GM12873 (cell line): ENCODE results near the gene SOX6.

Source experiments
- TF ChIP-seq, protein P1 (sequence below): IDR thresholded peaks from 2 replicates; pipeline ENCODE4 v1.5.1; 2012; ENCODE audit warnings: low read depth, mild to moderate bottlenecking, moderate library complexity, low read length, control low read depth; ENCODE audit not compliant: insufficient read depth; ENCODE audit errors: missing control alignments

SOX6 gene

DNA sequence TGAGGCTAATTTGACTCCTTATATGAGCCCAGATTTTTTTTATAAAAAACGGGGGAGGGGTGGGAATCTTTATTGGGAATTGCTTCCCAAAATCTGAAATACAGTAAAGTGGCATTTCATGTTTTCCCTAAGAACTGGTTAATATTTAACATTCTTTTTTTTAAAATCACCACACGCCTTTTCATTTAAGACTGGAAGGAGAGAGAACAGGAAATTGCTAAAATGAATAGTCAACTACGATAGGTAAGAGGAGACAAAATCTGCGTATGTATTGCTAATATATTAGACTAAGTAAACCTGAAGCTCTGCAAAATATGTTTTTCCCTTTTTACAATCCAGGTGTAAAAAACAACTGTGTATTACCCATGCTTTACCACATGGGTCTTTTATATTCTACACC is 57.0 kb downstream of the SOX6 start:
- TF ChIP-seq, protein P1, sequence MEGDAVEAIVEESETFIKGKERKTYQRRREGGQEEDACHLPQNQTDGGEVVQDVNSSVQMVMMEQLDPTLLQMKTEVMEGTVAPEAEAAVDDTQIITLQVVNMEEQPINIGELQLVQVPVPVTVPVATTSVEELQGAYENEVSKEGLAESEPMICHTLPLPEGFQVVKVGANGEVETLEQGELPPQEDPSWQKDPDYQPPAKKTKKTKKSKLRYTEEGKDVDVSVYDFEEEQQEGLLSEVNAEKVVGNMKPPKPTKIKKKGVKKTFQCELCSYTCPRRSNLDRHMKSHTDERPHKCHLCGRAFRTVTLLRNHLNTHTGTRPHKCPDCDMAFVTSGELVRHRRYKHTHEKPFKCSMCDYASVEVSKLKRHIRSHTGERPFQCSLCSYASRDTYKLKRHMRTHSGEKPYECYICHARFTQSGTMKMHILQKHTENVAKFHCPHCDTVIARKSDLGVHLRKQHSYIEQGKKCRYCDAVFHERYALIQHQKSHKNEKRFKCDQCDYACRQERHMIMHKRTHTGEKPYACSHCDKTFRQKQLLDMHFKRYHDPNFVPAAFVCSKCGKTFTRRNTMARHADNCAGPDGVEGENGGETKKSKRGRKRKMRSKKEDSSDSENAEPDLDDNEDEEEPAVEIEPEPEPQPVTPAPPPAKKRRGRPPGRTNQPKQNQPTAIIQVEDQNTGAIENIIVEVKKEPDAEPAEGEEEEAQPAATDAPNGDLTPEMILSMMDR: no peak

DNA sequence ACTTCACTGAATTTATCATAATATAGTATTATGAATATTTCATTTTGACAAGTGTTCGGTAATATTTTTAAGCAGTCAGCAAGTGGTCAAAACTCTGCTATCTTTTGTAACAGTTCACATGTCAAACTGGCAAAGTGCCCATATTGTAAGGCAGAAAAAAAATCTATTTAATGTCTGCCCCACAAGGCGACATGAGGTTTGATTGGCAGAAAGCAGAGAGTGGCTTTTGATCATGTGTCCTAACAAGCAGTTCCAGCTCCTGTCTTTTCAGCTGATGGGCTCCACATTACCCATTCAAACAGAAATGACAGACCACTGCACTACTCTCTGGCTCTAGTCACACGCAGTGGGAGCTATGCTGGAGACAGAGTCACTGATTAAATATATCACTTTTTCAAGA is 59.0 kb downstream of the SOX6 start:
- TF ChIP-seq, protein P1: no peak

DNA sequence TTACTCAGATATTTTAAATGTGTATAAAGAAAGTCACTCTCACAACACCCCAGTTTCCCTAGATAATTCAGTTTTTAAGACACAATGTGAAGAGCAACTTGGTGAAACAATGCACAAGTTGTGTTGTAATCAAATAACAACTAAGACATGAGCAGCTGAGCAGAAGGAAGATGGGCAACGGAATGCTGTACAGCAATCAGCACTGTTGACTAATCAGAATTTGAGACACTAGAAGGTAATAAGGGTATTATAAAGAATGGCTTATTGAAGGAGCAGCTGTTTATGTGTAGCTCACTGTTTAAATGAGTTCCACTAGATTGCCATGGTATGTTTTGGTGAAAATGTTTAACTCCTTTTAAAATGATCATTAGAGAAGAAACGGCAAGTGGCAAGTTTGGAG is 60.1 kb downstream of the SOX6 start:
- TF ChIP-seq, protein P1: no peak

DNA sequence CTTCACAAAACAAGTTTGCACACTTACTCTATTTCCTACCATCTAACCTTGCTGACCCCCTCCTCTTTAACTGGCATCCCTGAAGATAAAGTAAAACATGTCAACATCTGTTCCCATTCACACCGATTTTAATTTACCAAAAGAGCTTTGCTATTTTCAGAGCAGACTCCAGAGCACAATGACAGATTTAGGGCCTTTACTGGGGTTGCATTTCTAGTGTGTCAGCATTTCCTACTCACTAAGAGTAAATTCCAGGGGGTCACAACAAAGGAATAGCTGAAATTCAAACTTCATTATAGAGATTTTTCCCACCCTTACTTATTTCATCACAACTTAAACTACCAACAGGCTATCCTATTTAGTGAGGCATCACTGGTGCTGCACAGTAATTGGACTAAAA is 60.8 kb downstream of the SOX6 start:
- TF ChIP-seq, protein P1: no peak

DNA sequence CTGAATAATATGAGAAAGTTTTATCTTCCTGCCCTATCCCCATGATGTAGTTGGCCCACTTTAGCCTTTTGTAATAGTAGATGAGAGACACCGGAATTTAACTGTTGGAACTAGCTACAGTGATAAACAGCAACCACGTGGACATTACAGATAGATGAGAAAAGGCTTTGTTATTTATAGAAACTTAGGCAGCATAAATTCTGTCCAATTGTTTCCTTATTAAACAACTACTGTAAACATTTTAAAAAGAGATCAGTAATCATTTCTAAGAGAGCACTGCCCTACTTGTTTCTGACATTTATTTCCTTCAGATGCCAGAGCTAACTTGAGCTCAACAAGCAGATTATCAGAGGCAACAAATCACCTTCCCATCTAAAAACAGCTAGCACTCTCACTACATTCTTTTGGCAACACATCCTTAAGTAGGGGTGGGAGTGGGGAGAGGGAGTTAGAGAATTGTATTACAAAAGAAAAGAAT is 63.1 kb downstream of the SOX6 start:
- TF ChIP-seq, protein P1: no peak

DNA sequence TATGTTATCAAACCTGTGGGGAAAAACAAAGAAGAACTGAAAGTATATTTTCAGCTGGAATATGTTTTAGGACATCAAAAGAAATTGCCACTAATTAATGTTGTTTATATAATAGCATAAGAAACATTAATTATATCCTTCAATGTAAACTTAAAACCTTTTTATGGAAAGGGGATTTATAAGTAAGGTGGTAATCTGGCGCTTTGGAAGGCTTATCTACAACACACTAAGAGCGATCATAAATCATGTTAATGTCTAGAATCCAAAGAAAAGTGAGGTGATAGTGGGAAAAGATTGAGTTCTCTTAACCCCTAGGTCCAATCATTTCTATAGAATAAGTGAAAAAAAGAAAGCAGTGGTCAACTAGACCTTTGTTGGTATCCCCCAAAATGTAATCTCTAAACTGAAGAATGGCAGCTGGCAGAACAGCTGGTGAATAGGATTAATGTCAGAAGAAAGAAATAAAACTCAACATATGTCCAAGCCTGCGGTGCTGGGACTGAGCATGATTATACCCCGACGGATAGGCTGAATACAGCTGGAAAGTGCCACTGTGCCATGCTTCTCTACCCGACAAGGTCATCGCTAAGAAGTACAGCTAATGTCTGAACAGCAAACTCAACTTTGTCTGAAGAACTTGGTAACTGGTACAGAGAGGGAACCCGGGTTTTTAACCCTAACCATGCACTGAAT is 64.0 kb downstream of the SOX6 start:
- TF ChIP-seq, protein P1: no peak

DNA sequence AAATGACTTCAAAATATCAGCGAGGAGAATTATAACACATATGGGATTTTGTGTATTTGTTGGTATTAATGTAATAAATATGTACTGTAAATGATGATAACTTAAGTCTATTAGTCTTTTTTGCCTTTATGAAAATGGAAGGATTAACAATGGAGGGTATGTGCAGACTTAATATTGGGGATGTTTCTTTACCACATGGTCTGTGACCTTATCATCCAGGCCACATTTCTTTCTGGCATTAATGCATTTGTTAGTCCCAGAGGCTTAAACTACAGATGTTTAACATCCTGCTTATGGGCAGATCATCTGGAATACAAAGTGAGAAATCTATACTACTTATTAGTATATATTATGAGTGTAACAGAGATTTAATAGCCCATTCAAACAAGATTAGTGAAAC is 64.6 kb downstream of the SOX6 start:
- TF ChIP-seq, protein P1: no peak

DNA sequence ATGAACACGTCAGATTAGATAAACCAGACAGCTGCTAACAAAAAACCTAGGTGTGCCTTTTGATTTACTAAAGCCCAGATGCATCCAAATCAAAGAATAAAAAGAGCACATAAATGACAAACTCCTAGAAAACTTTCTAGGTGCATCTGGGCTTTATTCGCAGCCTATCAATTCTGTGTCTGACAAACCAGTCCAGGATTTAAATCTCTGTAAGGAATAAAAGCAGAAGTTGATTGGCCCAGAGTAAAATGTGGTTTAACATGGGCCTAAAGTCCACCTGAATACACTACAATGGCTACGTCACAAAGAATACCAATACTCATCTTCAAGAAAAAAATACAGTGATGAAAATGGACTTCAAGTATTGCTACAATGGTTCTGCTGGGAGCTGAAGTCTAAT is 66.8 kb downstream of the SOX6 start:
- TF ChIP-seq, protein P1: no peak
